ENCODE measurements around the gene DRAP1. TPM values are rescaled to one million over a fixed set of nuclear protein-coding genes. Genes with fewer than 3 reads are reported as not detected.

The DRAP1 gene
- total RNA-seq, 1 experiment from 2014 or later, result 114 TPM

DNA sequence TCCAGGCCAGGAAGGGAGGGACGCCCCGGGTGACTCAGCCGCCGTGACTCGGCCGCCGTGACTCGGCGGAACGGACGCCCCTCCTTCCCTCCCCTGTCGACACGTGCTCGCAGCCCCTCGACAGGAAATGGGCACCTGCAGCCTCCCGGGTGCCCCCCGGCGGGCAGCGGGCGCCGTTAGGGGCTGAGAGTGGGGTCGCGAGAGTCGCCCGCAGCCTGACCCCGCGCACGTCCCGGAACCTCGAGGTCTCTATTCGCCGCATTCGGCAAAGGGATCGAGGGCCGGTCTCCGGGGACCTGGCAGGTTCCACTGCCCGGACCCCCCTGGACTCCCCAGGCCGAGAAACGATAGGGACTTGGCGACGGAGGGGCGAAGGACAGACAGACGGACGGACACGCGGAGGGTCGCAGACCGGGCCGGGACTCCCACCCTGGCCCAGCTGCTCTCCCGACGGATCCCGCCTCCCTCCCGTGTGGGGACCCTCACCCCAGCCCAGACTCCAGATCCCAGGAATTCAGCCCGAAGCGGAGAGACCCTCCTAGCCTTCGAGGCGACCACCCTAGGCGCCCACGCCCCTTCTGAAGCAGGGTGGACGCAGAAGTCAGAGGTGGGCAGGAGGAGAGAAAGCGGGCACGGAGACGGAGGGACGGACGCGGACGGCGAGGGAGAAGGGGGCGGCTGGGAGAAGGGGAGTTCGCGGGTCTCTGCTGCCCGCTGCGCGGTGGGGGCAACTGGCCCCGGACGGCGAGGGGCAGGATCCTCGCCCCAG, 19.7 kb upstream of the DRAP1 start (continued):
- TF ChIP-seq, protein P1, sequence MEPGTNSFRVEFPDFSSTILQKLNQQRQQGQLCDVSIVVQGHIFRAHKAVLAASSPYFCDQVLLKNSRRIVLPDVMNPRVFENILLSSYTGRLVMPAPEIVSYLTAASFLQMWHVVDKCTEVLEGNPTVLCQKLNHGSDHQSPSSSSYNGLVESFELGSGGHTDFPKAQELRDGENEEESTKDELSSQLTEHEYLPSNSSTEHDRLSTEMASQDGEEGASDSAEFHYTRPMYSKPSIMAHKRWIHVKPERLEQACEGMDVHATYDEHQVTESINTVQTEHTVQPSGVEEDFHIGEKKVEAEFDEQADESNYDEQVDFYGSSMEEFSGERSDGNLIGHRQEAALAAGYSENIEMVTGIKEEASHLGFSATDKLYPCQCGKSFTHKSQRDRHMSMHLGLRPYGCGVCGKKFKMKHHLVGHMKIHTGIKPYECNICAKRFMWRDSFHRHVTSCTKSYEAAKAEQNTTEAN (CRISPR knock-in tag; IDR thresholded peaks at IDR 0.05), result peak; percentile 75; the same call in 1 of the 2 replicates
- no peak for TF ChIP-seq MXD4 (CRISPR knock-in tag; IDR thresholded peaks at IDR 0.05; ENCODE audit: borderline replicate concordance)
- no peak for TF ChIP-seq NR2C2 (CRISPR knock-in tag; IDR thresholded peaks at IDR 0.05)
- TF ChIP-seq, protein P2, sequence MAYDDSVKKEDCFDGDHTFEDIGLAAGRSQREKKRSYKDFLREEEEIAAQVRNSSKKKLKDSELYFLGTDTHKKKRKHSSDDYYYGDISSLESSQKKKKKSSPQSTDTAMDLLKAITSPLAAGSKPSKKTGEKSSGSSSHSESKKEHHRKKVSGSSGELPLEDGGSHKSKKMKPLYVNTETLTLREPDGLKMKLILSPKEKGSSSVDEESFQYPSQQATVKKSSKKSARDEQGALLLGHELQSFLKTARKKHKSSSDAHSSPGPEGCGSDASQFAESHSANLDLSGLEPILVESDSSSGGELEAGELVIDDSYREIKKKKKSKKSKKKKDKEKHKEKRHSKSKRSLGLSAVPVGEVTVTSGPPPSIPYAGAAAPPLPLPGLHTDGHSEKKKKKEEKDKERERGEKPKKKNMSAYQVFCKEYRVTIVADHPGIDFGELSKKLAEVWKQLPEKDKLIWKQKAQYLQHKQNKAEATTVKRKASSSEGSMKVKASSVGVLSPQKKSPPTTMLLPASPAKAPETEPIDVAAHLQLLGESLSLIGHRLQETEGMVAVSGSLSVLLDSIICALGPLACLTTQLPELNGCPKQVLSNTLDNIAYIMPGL (CRISPR knock-in tag; IDR thresholded peaks at IDR 0.05), result peak; percentile 82
- TF ChIP-seq, protein P3, sequence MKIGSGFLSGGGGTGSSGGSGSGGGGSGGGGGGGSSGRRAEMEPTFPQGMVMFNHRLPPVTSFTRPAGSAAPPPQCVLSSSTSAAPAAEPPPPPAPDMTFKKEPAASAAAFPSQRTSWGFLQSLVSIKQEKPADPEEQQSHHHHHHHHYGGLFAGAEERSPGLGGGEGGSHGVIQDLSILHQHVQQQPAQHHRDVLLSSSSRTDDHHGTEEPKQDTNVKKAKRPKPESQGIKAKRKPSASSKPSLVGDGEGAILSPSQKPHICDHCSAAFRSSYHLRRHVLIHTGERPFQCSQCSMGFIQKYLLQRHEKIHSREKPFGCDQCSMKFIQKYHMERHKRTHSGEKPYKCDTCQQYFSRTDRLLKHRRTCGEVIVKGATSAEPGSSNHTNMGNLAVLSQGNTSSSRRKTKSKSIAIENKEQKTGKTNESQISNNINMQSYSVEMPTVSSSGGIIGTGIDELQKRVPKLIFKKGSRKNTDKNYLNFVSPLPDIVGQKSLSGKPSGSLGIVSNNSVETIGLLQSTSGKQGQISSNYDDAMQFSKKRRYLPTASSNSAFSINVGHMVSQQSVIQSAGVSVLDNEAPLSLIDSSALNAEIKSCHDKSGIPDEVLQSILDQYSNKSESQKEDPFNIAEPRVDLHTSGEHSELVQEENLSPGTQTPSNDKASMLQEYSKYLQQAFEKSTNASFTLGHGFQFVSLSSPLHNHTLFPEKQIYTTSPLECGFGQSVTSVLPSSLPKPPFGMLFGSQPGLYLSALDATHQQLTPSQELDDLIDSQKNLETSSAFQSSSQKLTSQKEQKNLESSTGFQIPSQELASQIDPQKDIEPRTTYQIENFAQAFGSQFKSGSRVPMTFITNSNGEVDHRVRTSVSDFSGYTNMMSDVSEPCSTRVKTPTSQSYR (CRISPR knock-in tag; IDR thresholded peaks at IDR 0.05), result no peak
- TF ChIP-seq, protein P4, sequence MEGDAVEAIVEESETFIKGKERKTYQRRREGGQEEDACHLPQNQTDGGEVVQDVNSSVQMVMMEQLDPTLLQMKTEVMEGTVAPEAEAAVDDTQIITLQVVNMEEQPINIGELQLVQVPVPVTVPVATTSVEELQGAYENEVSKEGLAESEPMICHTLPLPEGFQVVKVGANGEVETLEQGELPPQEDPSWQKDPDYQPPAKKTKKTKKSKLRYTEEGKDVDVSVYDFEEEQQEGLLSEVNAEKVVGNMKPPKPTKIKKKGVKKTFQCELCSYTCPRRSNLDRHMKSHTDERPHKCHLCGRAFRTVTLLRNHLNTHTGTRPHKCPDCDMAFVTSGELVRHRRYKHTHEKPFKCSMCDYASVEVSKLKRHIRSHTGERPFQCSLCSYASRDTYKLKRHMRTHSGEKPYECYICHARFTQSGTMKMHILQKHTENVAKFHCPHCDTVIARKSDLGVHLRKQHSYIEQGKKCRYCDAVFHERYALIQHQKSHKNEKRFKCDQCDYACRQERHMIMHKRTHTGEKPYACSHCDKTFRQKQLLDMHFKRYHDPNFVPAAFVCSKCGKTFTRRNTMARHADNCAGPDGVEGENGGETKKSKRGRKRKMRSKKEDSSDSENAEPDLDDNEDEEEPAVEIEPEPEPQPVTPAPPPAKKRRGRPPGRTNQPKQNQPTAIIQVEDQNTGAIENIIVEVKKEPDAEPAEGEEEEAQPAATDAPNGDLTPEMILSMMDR (IDR thresholded peaks at IDR 0.05), result no peak
- TF ChIP-seq ZNF317 (CRISPR knock-in tag; IDR thresholded peaks at IDR 0.05; ENCODE audit: borderline replicate concordance, low read depth), result no peak
- 0 out of 2 replicates have a peak, but pooled peaks have one; percentile 58 for TF ChIP-seq CREB1 (CRISPR knock-in tag; IDR thresholded peaks at IDR 0.05)
- TF ChIP-seq, protein P5, sequence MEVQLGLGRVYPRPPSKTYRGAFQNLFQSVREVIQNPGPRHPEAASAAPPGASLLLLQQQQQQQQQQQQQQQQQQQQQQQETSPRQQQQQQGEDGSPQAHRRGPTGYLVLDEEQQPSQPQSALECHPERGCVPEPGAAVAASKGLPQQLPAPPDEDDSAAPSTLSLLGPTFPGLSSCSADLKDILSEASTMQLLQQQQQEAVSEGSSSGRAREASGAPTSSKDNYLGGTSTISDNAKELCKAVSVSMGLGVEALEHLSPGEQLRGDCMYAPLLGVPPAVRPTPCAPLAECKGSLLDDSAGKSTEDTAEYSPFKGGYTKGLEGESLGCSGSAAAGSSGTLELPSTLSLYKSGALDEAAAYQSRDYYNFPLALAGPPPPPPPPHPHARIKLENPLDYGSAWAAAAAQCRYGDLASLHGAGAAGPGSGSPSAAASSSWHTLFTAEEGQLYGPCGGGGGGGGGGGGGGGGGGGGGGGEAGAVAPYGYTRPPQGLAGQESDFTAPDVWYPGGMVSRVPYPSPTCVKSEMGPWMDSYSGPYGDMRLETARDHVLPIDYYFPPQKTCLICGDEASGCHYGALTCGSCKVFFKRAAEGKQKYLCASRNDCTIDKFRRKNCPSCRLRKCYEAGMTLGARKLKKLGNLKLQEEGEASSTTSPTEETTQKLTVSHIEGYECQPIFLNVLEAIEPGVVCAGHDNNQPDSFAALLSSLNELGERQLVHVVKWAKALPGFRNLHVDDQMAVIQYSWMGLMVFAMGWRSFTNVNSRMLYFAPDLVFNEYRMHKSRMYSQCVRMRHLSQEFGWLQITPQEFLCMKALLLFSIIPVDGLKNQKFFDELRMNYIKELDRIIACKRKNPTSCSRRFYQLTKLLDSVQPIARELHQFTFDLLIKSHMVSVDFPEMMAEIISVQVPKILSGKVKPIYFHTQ (CRISPR knock-in tag; IDR thresholded peaks at IDR 0.05), result no peak
- TF ChIP-seq, protein P6, sequence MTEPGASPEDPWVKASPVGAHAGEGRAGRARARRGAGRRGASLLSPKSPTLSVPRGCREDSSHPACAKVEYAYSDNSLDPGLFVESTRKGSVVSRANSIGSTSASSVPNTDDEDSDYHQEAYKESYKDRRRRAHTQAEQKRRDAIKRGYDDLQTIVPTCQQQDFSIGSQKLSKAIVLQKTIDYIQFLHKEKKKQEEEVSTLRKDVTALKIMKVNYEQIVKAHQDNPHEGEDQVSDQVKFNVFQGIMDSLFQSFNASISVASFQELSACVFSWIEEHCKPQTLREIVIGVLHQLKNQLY (CRISPR knock-in tag; IDR thresholded peaks at IDR 0.05), result no peak
- TF ChIP-seq ETV6 (CRISPR knock-in tag; IDR thresholded peaks at IDR 0.05), result no peak; the same call in 1 of the 2 replicates
- TF ChIP-seq ZNF396 (CRISPR knock-in tag; IDR thresholded peaks at IDR 0.05; ENCODE audit: borderline replicate concordance), result no peak
